Stimulated activated CD8-positive, alpha-beta memory T cell treated with anti-CD3 and anti-CD28 coated beads, Interleukin-4, amount 100 ng/mL, for 24 hours (primary cell): ENCODE measurements around the gene OR1S2.
"Not testable (repeated sequence)": the region's sequence is repeated elsewhere in the genome, so short reads cannot be mapped to it uniquely, and the experiment has no call there.

ENCODE experiments used
- DNase-seq: peaks from one replicate; pipeline ENCODE4 v3.0.0-alpha.2; 2020; ENCODE audit warnings: low read depth

The OR1S2 gene

GRCh38 chr11:58204042-58204441 is at the start of gene OR1S2:
Gene OR1S2, minus strand, starts transcription at chr11:58204142. Its CDS starts 0 bp downstream, at chr11:58204142.
- DNase-seq: no peak

- DNase-seq: no peak
Observed at GRCh38 chr11:58243954-58244353, 40.0 kb upstream of the OR1S2 start.

GRCh38 chr11:58227956-58228615 is 24.1 kb upstream of the OR1S2 start:
- DNase-seq: no peak

- DNase-seq: no peak
Observed at GRCh38 chr11:58222721-58223120, 18.8 kb upstream of the OR1S2 start.

- no peak for DNase-seq
Observed at GRCh38 chr11:58216476-58216875, 12.5 kb upstream of the OR1S2 start.

- not testable (repeated sequence) for DNase-seq
Observed at GRCh38 chr11:58212420-58212819, 8.5 kb upstream of the OR1S2 start, which contains the start of gene OR1S1. Gene OR1S1, plus strand, starts transcription at chr11:58212720.

GRCh38 chr11:58199271-58199670 is 4.7 kb downstream of the OR1S2 start:
- DNase-seq: no peak

- DNase-seq: no peak
Observed at GRCh38 chr11:58195939-58196338, 8.0 kb downstream of the OR1S2 start.

- no peak for DNase-seq
Observed at GRCh38 chr11:58193391-58193790, 10.6 kb downstream of the OR1S2 start.

- no peak for DNase-seq
Observed at GRCh38 chr11:58192229-58192628, 11.7 kb downstream of the OR1S2 start.

GRCh38 chr11:58188770-58189169 is 15.2 kb downstream of the OR1S2 start, which contains the start of gene OR9Q2:
Gene OR9Q2, plus strand, starts transcription at chr11:58189070. Its CDS starts 1,421 bp downstream, at chr11:58190491.
- no peak for DNase-seq

- DNase-seq: no peak
Observed at GRCh38 chr11:58186938-58187337, 17.0 kb downstream of the OR1S2 start.

GRCh38 chr11:58179648-58180047 is 24.3 kb downstream of the OR1S2 start:
- no peak for DNase-seq

GRCh38 chr11:58178444-58178843 is 25.5 kb downstream of the OR1S2 start:
- DNase-seq: no peak

GRCh38 chr11:58177409-58178054 is 26.4 kb downstream of the OR1S2 start:
- no peak for DNase-seq

- DNase-seq: no peak
Observed at GRCh38 chr11:58165504-58166106, 38.3 kb downstream of the OR1S2 start.

- DNase-seq: no peak
Observed at GRCh38 chr11:58164990-58165389, 39.0 kb downstream of the OR1S2 start.

GRCh38 chr11:58164389-58164788 is 39.6 kb downstream of the OR1S2 start:
- DNase-seq: no peak
